NCI-H1694 treated with DMSO at 0.1 percent for 48 hours (cell line): ENCODE measurements around the gene ZNF831.

ENCODE experiments used
- DNase-seq: peaks from one replicate; lab custom pipeline; 2025; lab: John Stamatoyannopoulos, UW

Gene ZNF831

GRCh38 chr20:59157531-59157930 lies 6.1 kb upstream of the ZNF831 start:
- no peak for DNase-seq

- no peak for DNase-seq
Measured at GRCh38 chr20:59157961-59158541, 5.6 kb upstream of the ZNF831 start.

GRCh38 chr20:59158673-59159072 lies 4.9 kb upstream of the ZNF831 start:
- no peak for DNase-seq

GRCh38 chr20:59159091-59159490 lies 4.5 kb upstream of the ZNF831 start:
- DNase-seq, result no peak

GRCh38 chr20:59159493-59160376 lies 3.9 kb upstream of the ZNF831 start:
- no peak for DNase-seq

GRCh38 chr20:59160389-59161115 lies 3.1 kb upstream of the ZNF831 start:
- DNase-seq, result no peak

GRCh38 chr20:59161721-59162120 lies 1.9 kb upstream of the ZNF831 start:
- no peak for DNase-seq

- no peak for DNase-seq
Measured at GRCh38 chr20:59164686-59165391, 1.2 kb downstream of the ZNF831 start.

- no peak for DNase-seq
Measured at GRCh38 chr20:59165396-59165795, 1.8 kb downstream of the ZNF831 start.

GRCh38 chr20:59165891-59166709 lies 2.5 kb downstream of the ZNF831 start:
- DNase-seq, result no peak

- DNase-seq, result no peak
Measured at GRCh38 chr20:59170406-59171349, 7.1 kb downstream of the ZNF831 start.

- DNase-seq, result no peak
Measured at GRCh38 chr20:59171986-59172385, 8.4 kb downstream of the ZNF831 start.

GRCh38 chr20:59173938-59174491 lies 10.4 kb downstream of the ZNF831 start:
- no peak for DNase-seq

- no peak for DNase-seq
Measured at GRCh38 chr20:59175002-59175401, 11.4 kb downstream of the ZNF831 start.

- no peak for DNase-seq
Measured at GRCh38 chr20:59175861-59176260, 12.2 kb downstream of the ZNF831 start.

GRCh38 chr20:59176812-59177211 lies 13.2 kb downstream of the ZNF831 start:
- DNase-seq, result no peak

GRCh38 chr20:59177266-59178250 lies 13.9 kb downstream of the ZNF831 start:
- no peak for DNase-seq

GRCh38 chr20:59178983-59179595 lies 15.5 kb downstream of the ZNF831 start:
- no peak for DNase-seq
